ENCODE results near the gene MS4A13. TPM values are rescaled to one million over a fixed set of nuclear protein-coding genes. Genes with fewer than 3 reads are reported as not detected.
"Not testable (repeated sequence)": the region's sequence is repeated elsewhere in the genome, so short reads cannot be mapped to it uniquely, and the experiment has no call there.

The MS4A13 gene
- total RNA-seq, 1 donor from 2014 or later = not detected

DNA sequence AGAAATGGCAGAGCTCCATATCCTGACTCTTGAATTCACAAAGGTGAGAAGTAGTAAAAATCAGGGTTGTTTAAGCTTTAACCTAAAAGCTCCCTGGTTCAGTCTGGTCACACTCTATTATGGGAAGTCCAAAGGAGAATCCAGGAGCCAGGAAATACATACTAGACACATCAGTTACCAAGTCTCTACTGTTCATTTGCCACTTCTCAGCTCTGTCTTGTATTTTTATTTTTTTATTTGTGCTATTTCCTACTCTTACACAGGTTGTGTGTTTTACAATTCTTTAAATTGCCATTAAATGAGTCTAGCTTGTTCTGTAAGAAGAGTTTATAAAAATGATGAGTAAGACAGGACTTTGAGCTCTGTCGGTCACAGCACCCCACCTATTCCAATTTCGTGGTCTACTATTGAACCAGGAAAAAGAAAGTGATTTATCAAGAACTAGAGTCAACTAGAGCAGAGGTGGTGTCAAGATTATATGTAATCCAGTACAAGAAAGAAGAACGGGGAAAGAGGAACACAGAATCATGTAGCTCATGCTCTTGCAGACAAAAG is 12.9 kb upstream of the MS4A13 start:
- no peak overlapping the region for H3K4me3 ChIP-seq (ENCODE audit: low read depth, low read length)
- DNase-seq (ENCODE audit: low read depth) (no peak), FAIRE-seq (no peak)
- TF ChIP-seq, protein P1, sequence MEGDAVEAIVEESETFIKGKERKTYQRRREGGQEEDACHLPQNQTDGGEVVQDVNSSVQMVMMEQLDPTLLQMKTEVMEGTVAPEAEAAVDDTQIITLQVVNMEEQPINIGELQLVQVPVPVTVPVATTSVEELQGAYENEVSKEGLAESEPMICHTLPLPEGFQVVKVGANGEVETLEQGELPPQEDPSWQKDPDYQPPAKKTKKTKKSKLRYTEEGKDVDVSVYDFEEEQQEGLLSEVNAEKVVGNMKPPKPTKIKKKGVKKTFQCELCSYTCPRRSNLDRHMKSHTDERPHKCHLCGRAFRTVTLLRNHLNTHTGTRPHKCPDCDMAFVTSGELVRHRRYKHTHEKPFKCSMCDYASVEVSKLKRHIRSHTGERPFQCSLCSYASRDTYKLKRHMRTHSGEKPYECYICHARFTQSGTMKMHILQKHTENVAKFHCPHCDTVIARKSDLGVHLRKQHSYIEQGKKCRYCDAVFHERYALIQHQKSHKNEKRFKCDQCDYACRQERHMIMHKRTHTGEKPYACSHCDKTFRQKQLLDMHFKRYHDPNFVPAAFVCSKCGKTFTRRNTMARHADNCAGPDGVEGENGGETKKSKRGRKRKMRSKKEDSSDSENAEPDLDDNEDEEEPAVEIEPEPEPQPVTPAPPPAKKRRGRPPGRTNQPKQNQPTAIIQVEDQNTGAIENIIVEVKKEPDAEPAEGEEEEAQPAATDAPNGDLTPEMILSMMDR (IDR thresholded peaks at IDR 0.05; ENCODE audit: insufficient read depth, low read length, severe bottlenecking) = no peak
- H3K27me3 ChIP-seq (ENCODE audit: control insufficient read depth, insufficient read depth, low read length) = no peaks in the 10 kb centered on the region
- H3K36me3 ChIP-seq (ENCODE audit: control insufficient read depth, insufficient read depth, low read length) = no peaks in the 10 kb centered on the region

DNA sequence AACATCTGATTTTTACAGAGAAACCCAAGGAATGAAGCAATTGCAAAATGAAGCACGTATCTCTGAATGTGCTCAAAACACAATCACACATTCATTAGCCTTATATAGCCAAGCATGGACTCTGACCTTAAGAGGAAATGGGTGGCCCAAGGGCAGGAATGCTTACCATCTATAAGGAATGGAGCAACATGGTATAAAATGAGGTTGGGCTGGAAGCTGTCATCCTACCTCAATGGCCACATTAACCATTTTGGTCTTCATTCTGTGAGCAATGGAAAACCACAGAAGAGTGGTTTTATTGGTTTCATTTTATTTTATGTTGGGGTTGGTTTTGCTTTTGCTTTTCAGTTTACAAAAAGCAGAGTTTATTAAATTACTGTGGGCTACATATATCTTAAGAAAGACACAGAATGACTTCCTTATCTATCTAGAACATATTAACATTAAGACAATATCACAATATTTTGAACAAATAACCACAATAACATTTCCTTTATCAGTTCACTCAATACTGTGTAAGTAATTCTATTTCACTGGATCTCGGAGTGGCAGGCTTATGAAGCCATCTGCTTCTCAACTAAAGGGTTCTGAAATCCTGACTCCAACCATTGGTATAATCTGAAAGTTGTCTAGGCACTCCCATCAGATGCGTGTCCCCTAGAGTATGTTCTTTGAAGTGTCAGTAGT is 10.8 kb upstream of the MS4A13 start:
- Histone ChIP-seq H3K27me3 (ENCODE audit: control insufficient read depth, insufficient read depth, low read length) (no peaks in the 10 kb centered on the region), H3K36me3 (ENCODE audit: control insufficient read depth, insufficient read depth, low read length) (no peaks in the 10 kb centered on the region), H3K4me3 (ENCODE audit: low read depth, low read length) (no peak overlapping the region)
- TF ChIP-seq, protein P1 (IDR thresholded peaks at IDR 0.05; ENCODE audit: insufficient read depth, low read length, severe bottlenecking) = no peak
- FAIRE-seq (no peak), DNase-seq (ENCODE audit: low read depth) (no peak)

DNA sequence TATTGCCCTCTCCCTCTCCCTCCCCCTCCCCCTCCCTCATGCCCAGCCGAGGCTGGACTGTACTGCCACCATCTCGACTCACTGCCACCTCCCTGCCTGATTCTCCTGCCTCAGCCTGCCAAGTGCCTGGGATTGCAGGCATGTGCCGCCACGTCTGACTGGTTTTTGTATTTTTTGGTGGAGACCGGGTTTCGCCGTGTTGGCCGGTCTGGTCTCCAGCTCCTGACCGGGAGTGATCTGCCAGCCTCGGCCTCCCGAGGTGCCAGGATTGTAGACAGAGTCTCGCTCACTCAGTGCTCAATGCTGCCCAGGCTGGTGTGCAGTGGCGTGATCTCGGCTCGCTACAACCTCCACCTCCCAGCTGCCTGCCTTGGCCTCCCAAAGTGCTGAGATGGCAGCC is 5.6 kb upstream of the MS4A13 start:
- H3K4me3 ChIP-seq (ENCODE audit: low read depth, low read length); FAIRE-seq; DNase-seq (ENCODE audit: low read depth); H3K36me3 ChIP-seq (ENCODE audit: control insufficient read depth, insufficient read depth, low read length); H3K27me3 ChIP-seq (ENCODE audit: control insufficient read depth, insufficient read depth, low read length): not testable (repeated sequence)

DNA sequence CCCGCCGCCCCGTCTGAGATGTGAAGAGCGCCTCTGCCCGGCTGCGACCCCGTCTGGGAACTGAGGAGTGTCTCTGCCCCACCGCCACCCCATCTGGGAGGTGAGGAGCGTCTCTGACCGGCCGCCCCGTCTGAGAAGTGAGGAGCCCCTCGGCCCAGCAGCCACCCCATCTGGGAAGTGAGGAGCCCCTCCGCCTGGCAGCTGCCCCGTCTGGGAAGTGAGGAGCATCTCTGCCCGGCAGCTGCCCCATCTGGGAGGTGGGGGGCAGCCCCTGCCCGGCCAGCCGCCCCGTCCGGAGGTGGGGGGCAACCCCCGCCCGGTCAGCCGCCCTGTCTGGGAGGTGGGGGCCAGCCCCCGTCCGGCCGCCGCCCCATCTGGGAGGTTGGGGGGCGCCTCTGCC is 5.0 kb upstream of the MS4A13 start:
- H3K36me3 ChIP-seq (ENCODE audit: control insufficient read depth, insufficient read depth, low read length); H3K4me3 ChIP-seq (ENCODE audit: low read depth, low read length); DNase-seq (ENCODE audit: low read depth); FAIRE-seq; H3K27me3 ChIP-seq (ENCODE audit: control insufficient read depth, insufficient read depth, low read length): not testable (repeated sequence)

DNA sequence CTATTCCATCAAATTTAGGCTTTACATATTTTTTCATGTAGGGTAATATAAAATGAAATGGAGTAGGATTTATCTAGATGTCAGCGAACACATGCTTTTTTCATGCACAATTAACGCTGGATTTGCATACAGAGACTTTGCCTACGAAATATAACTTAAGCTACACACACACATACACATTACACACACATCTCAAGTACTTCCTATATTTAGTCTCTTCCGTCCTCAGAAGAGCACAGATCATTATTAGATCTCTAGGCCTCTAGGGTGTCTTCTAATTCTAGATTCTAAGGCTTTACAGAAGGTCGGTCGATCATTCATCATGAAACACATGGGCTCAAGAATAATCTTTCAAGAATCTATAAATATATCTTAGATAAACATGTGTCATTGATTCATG is 3.8 kb upstream of the MS4A13 start:
- no peak overlapping the region for H3K4me3 ChIP-seq (ENCODE audit: low read depth, low read length)
- no peak for DNase-seq (ENCODE audit: low read depth)
- no peaks in the 10 kb centered on the region for H3K27me3 ChIP-seq (ENCODE audit: control insufficient read depth, insufficient read depth, low read length)
- TF ChIP-seq, protein P1 (IDR thresholded peaks at IDR 0.05; ENCODE audit: insufficient read depth, low read length, severe bottlenecking) = no peak
- no peak for FAIRE-seq
- no peaks in the 10 kb centered on the region for H3K36me3 ChIP-seq (ENCODE audit: control insufficient read depth, insufficient read depth, low read length)

DNA sequence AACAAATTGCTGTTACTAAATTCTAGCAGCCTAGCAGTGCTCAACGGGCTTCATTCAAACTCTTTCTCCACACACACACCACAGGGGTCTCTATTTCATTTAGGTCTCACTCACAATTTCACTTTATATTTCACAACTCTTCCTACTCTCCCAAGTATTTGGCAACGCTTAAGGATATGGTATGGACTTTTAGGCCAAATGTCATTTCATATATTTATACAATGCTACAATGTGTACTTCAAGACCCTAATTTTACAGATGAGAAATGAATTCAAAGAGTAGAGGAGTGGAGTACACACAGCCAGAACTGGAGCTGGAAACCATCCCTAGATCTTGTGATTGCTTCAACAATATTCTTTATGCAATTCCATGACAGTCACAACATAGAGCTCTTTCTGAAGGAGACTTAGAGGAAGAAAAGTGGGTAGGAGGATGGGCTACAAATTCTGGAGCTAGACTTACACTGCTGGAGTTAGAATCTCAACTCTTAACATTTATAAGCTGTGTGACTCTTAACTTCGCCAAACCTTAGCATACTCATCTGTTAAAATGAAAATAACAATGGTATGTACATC is 2.5 kb upstream of the MS4A13 start:
- DNase-seq (ENCODE audit: low read depth) (no peak), FAIRE-seq (no peak)
- Histone ChIP-seq H3K4me3 (ENCODE audit: low read depth, low read length) (no peak overlapping the region), H3K27me3 (ENCODE audit: control insufficient read depth, insufficient read depth, low read length) (no peaks in the 10 kb centered on the region), H3K36me3 (ENCODE audit: control insufficient read depth, insufficient read depth, low read length) (no peaks in the 10 kb centered on the region)
- TF ChIP-seq, protein P1 (IDR thresholded peaks at IDR 0.05; ENCODE audit: insufficient read depth, low read length, severe bottlenecking) = no peak
